ENCODE measurements around the gene FKBP15.

DNA sequence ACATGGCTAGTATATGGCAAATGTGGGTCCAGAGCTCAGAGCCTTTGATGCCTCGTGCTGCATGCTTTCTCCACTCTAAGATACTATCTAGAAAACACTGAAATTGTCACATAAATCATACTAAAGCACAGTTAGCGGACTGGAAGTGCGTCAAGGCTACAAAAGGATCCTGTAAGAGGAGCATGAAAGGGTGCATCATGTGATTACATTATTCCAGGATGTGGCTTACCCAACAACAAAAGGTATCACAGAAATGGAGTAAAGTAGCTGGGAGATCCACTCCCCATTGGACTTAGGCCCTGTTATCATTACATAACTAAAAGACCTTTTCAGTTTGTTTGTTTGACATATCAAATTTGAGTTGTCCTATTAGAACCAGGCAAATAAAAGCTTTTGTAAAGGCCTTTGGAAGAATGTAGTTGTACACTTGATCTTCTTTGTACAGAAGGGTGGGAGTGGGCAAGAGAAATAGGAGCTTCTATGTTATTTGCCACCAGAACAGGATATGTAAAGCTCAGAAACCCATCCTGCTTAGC, 7.1 kb upstream of the FKBP15 start:
- TF ChIP-seq, protein P1, sequence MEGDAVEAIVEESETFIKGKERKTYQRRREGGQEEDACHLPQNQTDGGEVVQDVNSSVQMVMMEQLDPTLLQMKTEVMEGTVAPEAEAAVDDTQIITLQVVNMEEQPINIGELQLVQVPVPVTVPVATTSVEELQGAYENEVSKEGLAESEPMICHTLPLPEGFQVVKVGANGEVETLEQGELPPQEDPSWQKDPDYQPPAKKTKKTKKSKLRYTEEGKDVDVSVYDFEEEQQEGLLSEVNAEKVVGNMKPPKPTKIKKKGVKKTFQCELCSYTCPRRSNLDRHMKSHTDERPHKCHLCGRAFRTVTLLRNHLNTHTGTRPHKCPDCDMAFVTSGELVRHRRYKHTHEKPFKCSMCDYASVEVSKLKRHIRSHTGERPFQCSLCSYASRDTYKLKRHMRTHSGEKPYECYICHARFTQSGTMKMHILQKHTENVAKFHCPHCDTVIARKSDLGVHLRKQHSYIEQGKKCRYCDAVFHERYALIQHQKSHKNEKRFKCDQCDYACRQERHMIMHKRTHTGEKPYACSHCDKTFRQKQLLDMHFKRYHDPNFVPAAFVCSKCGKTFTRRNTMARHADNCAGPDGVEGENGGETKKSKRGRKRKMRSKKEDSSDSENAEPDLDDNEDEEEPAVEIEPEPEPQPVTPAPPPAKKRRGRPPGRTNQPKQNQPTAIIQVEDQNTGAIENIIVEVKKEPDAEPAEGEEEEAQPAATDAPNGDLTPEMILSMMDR (conservative IDR thresholded peaks at IDR 0.05), result no peak
- TF ChIP-seq ZFX (IDR thresholded peaks at IDR 0.05), result no peak
